K562 (cell line): ENCODE results near the gene PMP22.

ENCODE experiments used
- ARNT ChIP-seq, 2 experiments: fragments of 450-650 bp; IDR thresholded peaks; 2 replicates each; pipeline ENCODE4 v1.6.1; 2016; ENCODE audit warnings: mild to moderate bottlenecking in 1 of 2
- ATF3 ChIP-seq, 2 experiments: fragments of 450-650 bp in 1 of 2; sonication (generic) in 1 of 2; formaldehyde crosslinking in 1 of 2; IDR thresholded peaks in 1 of 2; conservative IDR thresholded peaks in 1 of 2; 2 replicates each; pipeline versions ENCODE4 v1.6.1 to v1.8.1; 2016 to 2023; ENCODE audit warnings: mild to moderate bottlenecking in 2 of 2, moderate library complexity in 2 of 2, inconsistent platforms in 1 of 2, missing genetic modification reagents in 1 of 2
- CHD4 ChIP-seq: fragments of 200-600 bp; sonication (generic); IDR thresholded peaks from 3 replicates; pipeline ENCODE4 v1.6.1; 2012; ENCODE audit warnings: low read depth, mild to moderate bottlenecking, mixed read lengths, low read length, inconsistent platforms; ENCODE audit not compliant: insufficient read depth, insufficient replicate concordance, poor library complexity, severe bottlenecking
- EP300 ChIP-seq: IDR thresholded peaks from 2 replicates; pipeline ENCODE4 v1.6.1; 2012; ENCODE audit warnings: low read length, improper control_type of control experiment
- HNRNPUL1 ChIP-seq: fragments of 200-400 bp; formaldehyde crosslinking; IDR thresholded peaks from 2 replicates; pipeline ENCODE4 v1.6.1; 2017; ENCODE audit warnings: low read length
- MAFK ChIP-seq: IDR thresholded peaks from 2 replicates; pipeline ENCODE4 v1.6.1; 2011; ENCODE audit warnings: low read length, improper control_type of control experiment
- SPI1 ChIP-seq: IDR thresholded peaks from 2 replicates; pipeline ENCODE4 v1.6.1; 2011; ENCODE audit warnings: low read depth, low read length, control low read depth, borderline replicate concordance
- ZNF146 ChIP-seq: IDR thresholded peaks from one replicate; pipeline ENCODE4 v1.6.1; 2018; ENCODE audit warnings: missing compliant biosample characterization; ENCODE audit not compliant: unreplicated experiment
- ZNF408 ChIP-seq: fragments of 250-450 bp; sonication (Bioruptor Pico); IDR thresholded peaks from 2 replicates; pipeline ENCODE4 v1.4.0; 2020; ENCODE audit warnings: low read depth, mild to moderate bottlenecking, moderate library complexity
- TF ChIP-seq, protein P1 (sequence below): sonication (generic); formaldehyde crosslinking; IDR thresholded peaks from 2 replicates; pipeline ENCODE4 v1.8.0; 2022; ENCODE audit warnings: missing genetic modification reagents, mild to moderate bottlenecking, borderline replicate concordance
- TF ChIP-seq, protein P2 (sequence below): fragments of 200-400 bp; formaldehyde crosslinking; IDR thresholded peaks from 2 replicates; pipeline ENCODE4 v1.6.1; 2017; ENCODE audit warnings: mild to moderate bottlenecking, low read depth, low read length, moderate library complexity

- TF ChIP-seq HNRNPUL1 (no peak), EP300 (no peak), ZNF146 (no peak), MAFK (no peak), ZNF408 (no peak), SPI1 (no peak), ARNT (IDR thresholded peaks at IDR 0.05) (no peak), CHD4 (no peak), ATF3 (IDR thresholded peaks at IDR 0.05) (no peak), ATF3 (CRISPR knock-in tag; conservative IDR thresholded peaks at IDR 0.05) (no peak)
- TF ChIP-seq, protein P1, sequence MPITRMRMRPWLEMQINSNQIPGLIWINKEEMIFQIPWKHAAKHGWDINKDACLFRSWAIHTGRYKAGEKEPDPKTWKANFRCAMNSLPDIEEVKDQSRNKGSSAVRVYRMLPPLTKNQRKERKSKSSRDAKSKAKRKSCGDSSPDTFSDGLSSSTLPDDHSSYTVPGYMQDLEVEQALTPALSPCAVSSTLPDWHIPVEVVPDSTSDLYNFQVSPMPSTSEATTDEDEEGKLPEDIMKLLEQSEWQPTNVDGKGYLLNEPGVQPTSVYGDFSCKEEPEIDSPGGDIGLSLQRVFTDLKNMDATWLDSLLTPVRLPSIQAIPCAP (CRISPR knock-in tag) = no peak
- TF ChIP-seq, protein P2, sequence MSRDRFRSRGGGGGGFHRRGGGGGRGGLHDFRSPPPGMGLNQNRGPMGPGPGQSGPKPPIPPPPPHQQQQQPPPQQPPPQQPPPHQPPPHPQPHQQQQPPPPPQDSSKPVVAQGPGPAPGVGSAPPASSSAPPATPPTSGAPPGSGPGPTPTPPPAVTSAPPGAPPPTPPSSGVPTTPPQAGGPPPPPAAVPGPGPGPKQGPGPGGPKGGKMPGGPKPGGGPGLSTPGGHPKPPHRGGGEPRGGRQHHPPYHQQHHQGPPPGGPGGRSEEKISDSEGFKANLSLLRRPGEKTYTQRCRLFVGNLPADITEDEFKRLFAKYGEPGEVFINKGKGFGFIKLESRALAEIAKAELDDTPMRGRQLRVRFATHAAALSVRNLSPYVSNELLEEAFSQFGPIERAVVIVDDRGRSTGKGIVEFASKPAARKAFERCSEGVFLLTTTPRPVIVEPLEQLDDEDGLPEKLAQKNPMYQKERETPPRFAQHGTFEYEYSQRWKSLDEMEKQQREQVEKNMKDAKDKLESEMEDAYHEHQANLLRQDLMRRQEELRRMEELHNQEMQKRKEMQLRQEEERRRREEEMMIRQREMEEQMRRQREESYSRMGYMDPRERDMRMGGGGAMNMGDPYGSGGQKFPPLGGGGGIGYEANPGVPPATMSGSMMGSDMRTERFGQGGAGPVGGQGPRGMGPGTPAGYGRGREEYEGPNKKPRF = no peak
Observed at GRCh38 chr17:15245054-15245453, 20.1 kb downstream of the PMP22 start.
